ENCODE measurements around the gene RHOJ. TPM values are rescaled to one million over a fixed set of nuclear protein-coding genes. Genes with fewer than 3 reads are reported as not detected.
A peak's percentile ranks its signal among the peaks of the same experiment; 100 is the strongest.

RHOJ gene
- total and polyA plus RNA-seq, 2 of the 8 experiments (the other 6 are each of a cell fraction or from before 2014, with no cell fraction given) = 0.11 TPM; not detected in 1

DNA sequence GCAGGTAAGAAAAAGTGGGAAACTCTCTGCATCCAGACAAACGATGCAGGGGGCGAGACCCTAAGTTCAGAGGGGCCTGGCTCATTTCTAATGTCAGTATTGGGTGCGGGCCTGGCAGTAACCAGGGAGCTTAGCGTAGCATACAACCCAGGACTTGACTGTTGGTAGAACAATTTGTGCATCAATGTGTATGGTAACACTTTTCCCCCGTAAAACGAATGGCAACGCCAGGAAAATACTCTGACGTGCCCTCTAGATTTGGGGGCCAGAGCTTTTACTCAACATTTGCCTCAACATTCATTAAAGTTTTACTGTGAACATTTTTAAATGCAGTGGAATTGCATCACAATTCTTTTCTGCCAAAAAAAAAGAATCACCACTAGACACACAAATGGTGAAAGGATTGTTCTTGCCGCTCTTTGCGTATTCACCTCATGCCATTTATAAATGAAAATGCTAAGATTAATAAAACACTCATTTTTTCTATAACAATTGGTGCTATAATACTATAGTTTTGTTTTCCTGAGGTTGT lies 867 bp downstream of the RHOJ start:
- Histone ChIP-seq H3K23ac (ENCODE audit: insufficient read length) (no peak overlapping the region), H3K23me2 (ENCODE audit: low read depth, low read length) (no peaks in the 10 kb centered on the region; the same call in 1 of the 2 replicates), H2BK120ac (replicated peaks; ENCODE audit: low read depth, low read length) (no peak overlapping the region), H3K27ac (ENCODE audit: low read depth, low read length) (no peak overlapping the region), H2AFZ (ENCODE audit: low read length) (peak overlapping the region; percentile 99; the same call in 1 of the 2 replicates), H4K91ac (replicated peaks; ENCODE audit: insufficient read length, low read length) (no peak overlapping the region), H3K9ac (replicated peaks in 1 of 4; ENCODE audit: extremely low read depth in 1 of 4, low read depth in 3 of 4, low read length in 3 of 4) (peak overlapping the region in 1 of 4 experiments; percentile 32; a peak in 1 of 7 replicates), H2BK12ac (ENCODE audit: low read depth, low read length) (no peak overlapping the region), H3K36me3 (ENCODE audit: control insufficient read depth in 2 of 4, insufficient read depth in 4 of 4, low read length in 3 of 4) (no peaks in the 10 kb centered on the region), H3K9me3 (ENCODE audit: insufficient read depth in 2 of 2, low read depth in 1 of 2, low read length in 1 of 2) (no peaks in the 10 kb centered on the region), H3K18ac (ENCODE audit: extremely low read depth, low read length) (no peak overlapping the region), H2BK15ac (ENCODE audit: low read length) (peak overlapping the region; percentile 83; the same call in 1 of the 2 replicates), H2AK5ac (ENCODE audit: low read depth, low read length) (no peak overlapping the region), H3K4ac (replicated peaks; ENCODE audit: insufficient read length, low read depth, low read length) (no peak overlapping the region), H4K20me1 (replicated peaks in 1 of 2; ENCODE audit: control insufficient read depth in 1 of 2, insufficient read depth in 2 of 2, low read length in 2 of 2) (no peaks in the 10 kb centered on the region), H3K4me2 (ENCODE audit: insufficient read depth in 1 of 2, low read depth in 2 of 2, low read length in 2 of 2) (peak overlapping the region; percentile 17 to 55; a peak in 3 of 4 replicates), H3K79me2 (ENCODE audit: control insufficient read depth in 1 of 2, insufficient read depth in 2 of 2, low read length in 2 of 2) (no peaks in the 10 kb centered on the region), H3K14ac (ENCODE audit: insufficient read length) (no peak overlapping the region), H4K8ac (ENCODE audit: extremely low read depth, insufficient read depth, low read length) (0 out of 2 replicates have a peak overlapping the region, but pooled peaks have one; percentile 42), H3K56ac (replicated peaks; ENCODE audit: insufficient read length, low read depth, low read length) (no peak overlapping the region), H3K79me1 (ENCODE audit: low read depth, low read length) (no peaks in the 10 kb centered on the region), H3K4me1 (replicated peaks in 1 of 4; ENCODE audit: control insufficient read depth in 3 of 4, insufficient read depth in 4 of 4, low read length in 3 of 4) (peaks cover 2 to 11% (median 7%) of the 10 kb centered on the region in 4 experiments; a peak in 6 of 7 replicates), H3K27me3 (replicated peaks in 1 of 4; ENCODE audit: control insufficient read depth in 3 of 4, extremely low read depth in 1 of 4, insufficient read depth in 3 of 4, low read length in 3 of 4) (no peaks in the 10 kb centered on the region), H3K4me3 (ENCODE audit: extremely low read depth in 1 of 4, insufficient read depth in 2 of 4, low read depth in 3 of 4, low read length in 4 of 4) (0 out of 8 replicates have a peak overlapping the region, but pooled peaks of 1 of the 4 experiments have one; percentile 39), H4K5ac (ENCODE audit: insufficient read length, low read depth, low read length) (no peak overlapping the region), H2BK5ac (ENCODE audit: low read depth, low read length) (peak overlapping the region; percentile 41; the same call in 1 of the 2 replicates), H2BK20ac (ENCODE audit: low read length) (no peak overlapping the region)
- TF ChIP-seq, protein P1, sequence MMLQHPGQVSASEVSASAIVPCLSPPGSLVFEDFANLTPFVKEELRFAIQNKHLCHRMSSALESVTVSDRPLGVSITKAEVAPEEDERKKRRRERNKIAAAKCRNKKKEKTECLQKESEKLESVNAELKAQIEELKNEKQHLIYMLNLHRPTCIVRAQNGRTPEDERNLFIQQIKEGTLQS (IDR thresholded peaks at IDR 0.05; ENCODE audit: insufficient read depth, low read depth, low read length) = no peak
- TF ChIP-seq ASH2L (IDR thresholded peaks at IDR 0.05; ENCODE audit: low read length) (no peak), GTF2F1 (IDR thresholded peaks at IDR 0.05; ENCODE audit: borderline replicate concordance, low read depth, low read length) (no peak), TAF7 (optimal IDR thresholded peaks at IDR 0.05; ENCODE audit: borderline replicate concordance, low read depth, low read length) (no peak), RFX5 (IDR thresholded peaks at IDR 0.05; ENCODE audit: borderline replicate concordance, low read depth, low read length) (no peak), YY1 (IDR thresholded peaks at IDR 0.05; ENCODE audit: low read depth, low read length) (no peak), SP4 (IDR thresholded peaks at IDR 0.05; ENCODE audit: low read length) (no peak)
- TF ChIP-seq, protein P2, sequence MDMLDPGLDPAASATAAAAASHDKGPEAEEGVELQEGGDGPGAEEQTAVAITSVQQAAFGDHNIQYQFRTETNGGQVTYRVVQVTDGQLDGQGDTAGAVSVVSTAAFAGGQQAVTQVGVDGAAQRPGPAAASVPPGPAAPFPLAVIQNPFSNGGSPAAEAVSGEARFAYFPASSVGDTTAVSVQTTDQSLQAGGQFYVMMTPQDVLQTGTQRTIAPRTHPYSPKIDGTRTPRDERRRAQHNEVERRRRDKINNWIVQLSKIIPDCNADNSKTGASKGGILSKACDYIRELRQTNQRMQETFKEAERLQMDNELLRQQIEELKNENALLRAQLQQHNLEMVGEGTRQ (IDR thresholded peaks at IDR 0.05; ENCODE audit: low read length) = no peak
- POLR2A ChIA-PET (ENCODE audit: partially characterized antibody) = interaction anchor here (1.3 kb wide), 1 partner anchor 12 kb away, joined by 3 read pairs; no protein-coding TSS in a partner anchor
- no peak for DNase-seq (ENCODE audit: low read depth in 1 of 2, low spot score in 2 of 2)
- FAIRE-seq = no peak
- WGBS, 2 experiments (ENCODE audit: extremely low coverage in 1 of 2, insufficient coverage in 1 of 2, insufficient read length in 1 of 2, insufficient replicate concordance in 2 of 2, low coverage in 1 of 2, low lambda C conversion rate in 2 of 2, missing lambda C conversion rate in 1 of 2) = 80% methylated on average over 9 of the region's 10 CpGs; no CpG with 5 or more reads in 1 of the 2 experiments
- CTCF ChIA-PET (ENCODE audit: partially characterized antibody) = interaction anchor here (0.6 to 1.4 kb wide), 4 partner anchors 52 to 1036 kb away, joined by 3 to 4 read pairs (median 4); no protein-coding TSS in a partner anchor

Measured in H1 (cell line).